ENCODE measurements around the gene NPC1L1. TPM values are rescaled to one million over a fixed set of nuclear protein-coding genes. Genes with fewer than 3 reads are reported as not detected.

Gene NPC1L1
- total and polyA plus RNA-seq, 2 of the 4 experiments (the other 2 are of a cell fraction), result 0.07 TPM; not detected in 1

DNA sequence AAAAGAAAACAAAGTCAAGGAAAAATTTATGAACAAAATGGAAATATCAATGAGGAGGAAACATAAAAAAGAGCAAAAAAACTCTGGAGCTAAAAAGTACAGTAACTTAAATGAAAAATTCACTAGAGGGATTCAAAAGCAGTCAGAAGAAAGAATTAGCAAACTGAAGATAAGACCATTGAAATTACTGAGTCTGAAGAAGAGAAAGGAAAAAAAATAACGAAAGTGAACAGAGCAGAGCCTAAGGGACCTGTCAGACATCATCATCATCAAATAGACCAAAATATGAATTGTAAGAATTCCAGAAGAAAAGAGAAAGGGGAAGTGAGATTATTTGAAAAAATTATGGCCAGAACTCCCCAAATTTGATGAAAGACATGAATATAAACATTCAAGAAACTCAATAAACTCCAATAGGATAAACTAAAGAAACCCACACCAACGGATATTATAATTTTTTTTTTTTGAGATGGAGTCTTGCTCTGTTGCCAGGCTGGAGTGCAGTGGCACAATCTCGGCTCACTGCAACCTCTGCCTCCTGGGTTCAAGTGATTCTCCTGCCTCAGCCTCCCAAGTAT lies 16.2 kb downstream of the NPC1L1 start:
- Histone ChIP-seq H3K36me3 (ENCODE audit: control insufficient read depth, insufficient read depth, low read length) (no peaks in the 10 kb centered on the region), H4K8ac (ENCODE audit: low read depth in 2 of 2, low read length in 2 of 2) (no peak overlapping the region), H2BK5ac (ENCODE audit: low read depth, low read length, poor library complexity, severe bottlenecking) (no peak overlapping the region), H2AK5ac (ENCODE audit: low read depth, low read length) (no peak overlapping the region), H2BK20ac (ENCODE audit: low read depth, low read length) (no peak overlapping the region), H3K4me2 (ENCODE audit: low read depth, low read length) (no peak overlapping the region), H2BK15ac (ENCODE audit: low read depth, low read length) (no peak overlapping the region), H4K20me1 (ENCODE audit: insufficient read depth, low read length) (no peaks in the 10 kb centered on the region), H3K18ac (ENCODE audit: low read depth, low read length) (no peak overlapping the region), H2AFZ (replicated peaks; ENCODE audit: low read length, poor library complexity) (no peak overlapping the region), H3K23ac (ENCODE audit: low read depth, low read length) (no peak overlapping the region), H3K27ac (ENCODE audit: insufficient read depth, low read length) (no peak overlapping the region), H2AK9ac (replicated peaks; ENCODE audit: low read depth, low read length, poor library complexity) (no peak overlapping the region), H4K91ac (ENCODE audit: insufficient read depth, low read depth, low read length) (no peak overlapping the region), H3K9me3 (ENCODE audit: control insufficient read depth, insufficient read depth, low read length) (peaks cover 16% of the 10 kb centered on the region), H3K56ac (ENCODE audit: extremely low read depth, insufficient read depth, low read length) (no peak overlapping the region), H4K5ac (ENCODE audit: low read depth, low read length) (no peak overlapping the region), H3K4me1 (ENCODE audit: control insufficient read depth, insufficient read depth, low read length) (no peaks in the 10 kb centered on the region), H3K27me3 (ENCODE audit: control insufficient read depth, insufficient read depth, low read length) (peaks cover 27% of the 10 kb centered on the region), H3K14ac (replicated peaks; ENCODE audit: low read depth, low read length) (no peak overlapping the region), H3K9ac (ENCODE audit: low read depth, low read length) (no peak overlapping the region), H3K4me3 (ENCODE audit: insufficient read depth, low read depth, low read length) (no peak overlapping the region), H2BK120ac (ENCODE audit: low read depth, low read length) (no peak overlapping the region), H3K9me1 (ENCODE audit: insufficient read depth, low read length) (no peaks in the 10 kb centered on the region), H3K4ac (ENCODE audit: low read depth, low read length) (no peak overlapping the region), H3K79me1 (ENCODE audit: low read depth in 1 of 2, low read length in 2 of 2) (no peaks in the 10 kb centered on the region)
- intact Hi-C loops (cut with micrococcal nuclease), result no loop called here
- TF ChIP-seq MAZ (IDR thresholded peaks at IDR 0.05; ENCODE audit: borderline replicate concordance, low read depth, low read length), result no peak
- TF ChIP-seq, protein P1, sequence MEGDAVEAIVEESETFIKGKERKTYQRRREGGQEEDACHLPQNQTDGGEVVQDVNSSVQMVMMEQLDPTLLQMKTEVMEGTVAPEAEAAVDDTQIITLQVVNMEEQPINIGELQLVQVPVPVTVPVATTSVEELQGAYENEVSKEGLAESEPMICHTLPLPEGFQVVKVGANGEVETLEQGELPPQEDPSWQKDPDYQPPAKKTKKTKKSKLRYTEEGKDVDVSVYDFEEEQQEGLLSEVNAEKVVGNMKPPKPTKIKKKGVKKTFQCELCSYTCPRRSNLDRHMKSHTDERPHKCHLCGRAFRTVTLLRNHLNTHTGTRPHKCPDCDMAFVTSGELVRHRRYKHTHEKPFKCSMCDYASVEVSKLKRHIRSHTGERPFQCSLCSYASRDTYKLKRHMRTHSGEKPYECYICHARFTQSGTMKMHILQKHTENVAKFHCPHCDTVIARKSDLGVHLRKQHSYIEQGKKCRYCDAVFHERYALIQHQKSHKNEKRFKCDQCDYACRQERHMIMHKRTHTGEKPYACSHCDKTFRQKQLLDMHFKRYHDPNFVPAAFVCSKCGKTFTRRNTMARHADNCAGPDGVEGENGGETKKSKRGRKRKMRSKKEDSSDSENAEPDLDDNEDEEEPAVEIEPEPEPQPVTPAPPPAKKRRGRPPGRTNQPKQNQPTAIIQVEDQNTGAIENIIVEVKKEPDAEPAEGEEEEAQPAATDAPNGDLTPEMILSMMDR (conservative IDR thresholded peaks at IDR 0.05; ENCODE audit: low read depth, low read length), result no peak
- TF ChIP-seq, protein P2, sequence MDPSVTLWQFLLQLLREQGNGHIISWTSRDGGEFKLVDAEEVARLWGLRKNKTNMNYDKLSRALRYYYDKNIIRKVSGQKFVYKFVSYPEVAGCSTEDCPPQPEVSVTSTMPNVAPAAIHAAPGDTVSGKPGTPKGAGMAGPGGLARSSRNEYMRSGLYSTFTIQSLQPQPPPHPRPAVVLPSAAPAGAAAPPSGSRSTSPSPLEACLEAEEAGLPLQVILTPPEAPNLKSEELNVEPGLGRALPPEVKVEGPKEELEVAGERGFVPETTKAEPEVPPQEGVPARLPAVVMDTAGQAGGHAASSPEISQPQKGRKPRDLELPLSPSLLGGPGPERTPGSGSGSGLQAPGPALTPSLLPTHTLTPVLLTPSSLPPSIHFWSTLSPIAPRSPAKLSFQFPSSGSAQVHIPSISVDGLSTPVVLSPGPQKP (IDR thresholded peaks at IDR 0.05; ENCODE audit: borderline replicate concordance, low read depth, low read length), result no peak
- TF ChIP-seq FOS (IDR thresholded peaks at IDR 0.05; ENCODE audit: low read depth, low read length), result no peak
- TF ChIP-seq CHD1 (IDR thresholded peaks at IDR 0.05; ENCODE audit: low read depth, low read length), result no peak
- no peak for TF ChIP-seq MAFK (IDR thresholded peaks at IDR 0.05; ENCODE audit: low read depth, low read length)
- TF ChIP-seq, protein P3, sequence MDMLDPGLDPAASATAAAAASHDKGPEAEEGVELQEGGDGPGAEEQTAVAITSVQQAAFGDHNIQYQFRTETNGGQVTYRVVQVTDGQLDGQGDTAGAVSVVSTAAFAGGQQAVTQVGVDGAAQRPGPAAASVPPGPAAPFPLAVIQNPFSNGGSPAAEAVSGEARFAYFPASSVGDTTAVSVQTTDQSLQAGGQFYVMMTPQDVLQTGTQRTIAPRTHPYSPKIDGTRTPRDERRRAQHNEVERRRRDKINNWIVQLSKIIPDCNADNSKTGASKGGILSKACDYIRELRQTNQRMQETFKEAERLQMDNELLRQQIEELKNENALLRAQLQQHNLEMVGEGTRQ (IDR thresholded peaks at IDR 0.05; ENCODE audit: low read depth, low read length), result no peak
- TF ChIP-seq RAD21 (IDR thresholded peaks at IDR 0.05; ENCODE audit: low read length), result no peak
- no peak for TF ChIP-seq CEBPB (IDR thresholded peaks at IDR 0.05; ENCODE audit: low read depth, low read length)
- TF ChIP-seq RFX5 (IDR thresholded peaks at IDR 0.05; ENCODE audit: low read depth, low read length), result no peak
- TF ChIP-seq MXI1 (IDR thresholded peaks at IDR 0.05; ENCODE audit: borderline replicate concordance, low read depth, low read length), result no peak
- TF ChIP-seq BHLHE40 (IDR thresholded peaks at IDR 0.05; ENCODE audit: low read depth, low read length), result no peak
- TF ChIP-seq RCOR1 (IDR thresholded peaks at IDR 0.05; ENCODE audit: insufficient replicate concordance, low read length), result no peak
- no peak for TF ChIP-seq SMC3 (IDR thresholded peaks at IDR 0.05; ENCODE audit: low read depth, low read length)
- no peak for TF ChIP-seq NFE2L2 (IDR thresholded peaks at IDR 0.05; ENCODE audit: low read depth, low read length)
- dilution Hi-C loops (cut with HindIII; ENCODE audit: low sequenced_read_pairs, unreplicated experiment), result no loop called here
- no peak for DNase-seq
- ATAC-seq (ENCODE audit: low read depth), result no peak
- CTCF ChIA-PET, result no interaction called here
- BruUV-seq (replicated peaks), result no TSS peak
- WGBS, 2 experiments (ENCODE audit: extremely low coverage in 2 of 2, insufficient read length in 1 of 2), result no CpG with 5 or more reads among the region's 3 CpGs
- POLR2A ChIA-PET (ENCODE audit: unreplicated experiment), result no interaction called here
- in situ Hi-C loops (cut with MboI; ENCODE audit: low sequenced_read_pairs), result no loop called here
